GM23248 (cell line): ENCODE measurements around the gene PPFIA2.

Experiments
- EZH2 ChIP-seq: fragments of 200-600 bp; sonication (generic); IDR thresholded peaks from 2 replicates; pipeline ENCODE4 v1.6.1; 2018; ENCODE audit warnings: antibody characterized with exemption, mild to moderate bottlenecking; ENCODE audit not compliant: insufficient read depth, poor library complexity, severe bottlenecking
- EZH2phosphoT487 ChIP-seq: fragments of 200-600 bp; sonication (generic); IDR thresholded peaks from 2 replicates; pipeline ENCODE4 v1.6.1; 2018; ENCODE audit warnings: antibody characterized with exemption, moderate library complexity, mild to moderate bottlenecking, low read depth; ENCODE audit not compliant: insufficient read depth

DNA sequence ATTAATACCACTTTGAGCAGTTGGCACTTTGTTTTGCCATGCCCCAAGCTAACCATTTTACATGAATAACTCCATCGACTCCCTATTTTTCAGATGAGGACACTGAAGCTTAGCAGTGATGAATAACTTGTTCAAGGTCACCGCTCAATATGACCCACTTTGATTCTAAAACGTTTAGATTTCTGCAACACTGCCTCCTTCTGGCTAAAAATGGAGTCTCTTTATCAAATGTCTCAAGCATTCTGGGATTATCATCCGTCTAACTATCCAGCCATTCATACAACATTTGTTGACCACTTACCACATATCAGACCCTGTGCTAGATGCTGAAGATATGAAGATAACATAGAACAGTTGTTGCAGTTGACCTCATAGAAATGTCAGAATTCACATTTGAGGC lies 298.0 kb downstream of the PPFIA2 start:
- TF ChIP-seq EZH2phosphoT487 (no peak), EZH2 (no peak)
